Measurements from ENCODE around the gene ZFP36L1. TPM values are rescaled to one million over a fixed set of nuclear protein-coding genes. Genes with fewer than 3 reads are reported as not detected.

ZFP36L1 gene
- total and polyA plus RNA-seq, 2 of the 13 experiments (the other 11 are each of a cell fraction or from before 2014, with no cell fraction given), result 7.4 to 10.2 TPM

DNA sequence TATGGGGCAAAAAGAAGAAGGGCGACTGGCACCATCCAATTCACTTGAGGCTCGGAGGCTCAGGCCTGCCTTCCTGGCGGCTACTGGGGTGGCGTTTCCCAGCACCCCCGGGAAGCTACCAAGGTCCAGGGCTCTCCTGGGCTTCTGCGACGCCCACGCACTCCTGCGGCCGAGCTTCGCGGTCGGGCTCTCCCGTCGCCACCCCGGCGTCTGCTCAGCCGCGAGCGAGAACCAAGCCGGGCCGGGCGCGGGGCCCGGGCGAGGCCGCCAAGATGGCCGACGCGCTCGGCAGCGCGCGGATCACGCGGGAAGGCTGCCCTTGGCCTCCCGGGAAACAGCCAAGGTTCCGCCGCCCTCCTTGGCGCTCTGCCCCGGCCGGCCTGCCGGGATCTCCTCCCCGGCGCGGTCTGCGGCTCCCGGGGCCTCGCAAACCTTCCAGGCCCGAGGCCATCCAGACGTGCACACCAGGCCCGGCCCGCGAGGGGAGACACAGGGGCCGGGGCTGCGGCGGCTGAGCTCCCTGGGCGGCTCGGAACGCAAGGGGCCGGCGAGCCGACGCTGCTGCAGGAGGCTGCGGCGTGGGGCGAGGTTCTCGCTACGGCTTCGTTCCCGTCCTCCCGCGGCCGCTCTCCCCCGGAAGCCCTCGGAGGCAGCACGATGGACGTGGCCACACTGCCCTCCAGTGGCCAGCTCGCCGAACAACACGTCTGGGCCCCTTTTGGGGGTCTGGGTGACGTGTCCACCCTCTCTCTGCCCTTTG, 23.5 kb upstream of the ZFP36L1 start (continued):
- TF ChIP-seq, protein P1, sequence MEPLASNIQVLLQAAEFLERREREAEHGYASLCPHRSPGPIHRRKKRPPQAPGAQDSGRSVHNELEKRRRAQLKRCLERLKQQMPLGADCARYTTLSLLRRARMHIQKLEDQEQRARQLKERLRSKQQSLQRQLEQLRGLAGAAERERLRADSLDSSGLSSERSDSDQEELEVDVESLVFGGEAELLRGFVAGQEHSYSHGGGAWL (CRISPR knock-in tag; IDR thresholded peaks at IDR 0.05), result peak; percentile 65; the same call in 1 of the 2 replicates
- TF ChIP-seq ZZZ3 (CRISPR knock-in tag; IDR thresholded peaks at IDR 0.05; ENCODE audit: borderline replicate concordance) (no peak), NFKB2 (CRISPR knock-in tag; IDR thresholded peaks at IDR 0.05; ENCODE audit: borderline replicate concordance) (peak; percentile 44; the same call in 1 of the 2 replicates), KLF9 (CRISPR knock-in tag; IDR thresholded peaks at IDR 0.05; ENCODE audit: low read depth) (no peak), KDM1A (CRISPR knock-in tag; IDR thresholded peaks at IDR 0.05) (no peak), PCBP2 (optimal IDR thresholded peaks at IDR 0.05; ENCODE audit: low read depth, low read length, poor library complexity, severe bottlenecking) (no peak), DNMT3B (CRISPR knock-in tag; conservative IDR thresholded peaks at IDR 0.05) (0 out of 2 replicates have a peak, but pooled peaks have one; percentile 36), TP53 (CRISPR knock-in tag; conservative IDR thresholded peaks at IDR 0.05) (no peak), HDAC1 (CRISPR knock-in tag; IDR thresholded peaks at IDR 0.05) (peak; percentile 74), ZNF552 (CRISPR knock-in tag; IDR thresholded peaks at IDR 0.05; ENCODE audit: borderline replicate concordance) (no peak), ISX (CRISPR knock-in tag; conservative IDR thresholded peaks at IDR 0.05) (no peak), PHF5A (CRISPR knock-in tag; IDR thresholded peaks at IDR 0.05; ENCODE audit: low read depth, unreplicated experiment) (no peak), ZBTB3 (CRISPR knock-in tag; IDR thresholded peaks at IDR 0.05; ENCODE audit: borderline replicate concordance, low read depth) (no peak), IKZF1 (IDR thresholded peaks at IDR 0.05) (no peak), SYNCRIP (IDR thresholded peaks at IDR 0.05; ENCODE audit: insufficient read depth, low read depth, low read length) (no peak), KLF11 (CRISPR knock-in tag; IDR thresholded peaks at IDR 0.05) (no peak), ZNF234 (CRISPR knock-in tag; conservative IDR thresholded peaks at IDR 0.05) (no peak), FOXK1 (CRISPR knock-in tag; IDR thresholded peaks at IDR 0.05; ENCODE audit: borderline replicate concordance, low read depth) (no peak), TAF1 (CRISPR knock-in tag; IDR thresholded peaks at IDR 0.05) (peak; percentile 29; the same call in 1 of the 2 replicates), CBX1 (IDR thresholded peaks at IDR 0.05; ENCODE audit: low read depth) (peak; percentile 66), DMAP1 (CRISPR knock-in tag; IDR thresholded peaks at IDR 0.05) (no peak), BCL6 (CRISPR knock-in tag; IDR thresholded peaks at IDR 0.05) (peak; percentile 44), MAFF (IDR thresholded peaks at IDR 0.05; ENCODE audit: low read depth, low read length) (no peak), HNRNPK (IDR thresholded peaks at IDR 0.05; ENCODE audit: low read depth, low read length, poor library complexity, severe bottlenecking) (no peak), ZNF619 (CRISPR knock-in tag; IDR thresholded peaks at IDR 0.05) (peak; percentile 84)
- TF ChIP-seq, protein P2, sequence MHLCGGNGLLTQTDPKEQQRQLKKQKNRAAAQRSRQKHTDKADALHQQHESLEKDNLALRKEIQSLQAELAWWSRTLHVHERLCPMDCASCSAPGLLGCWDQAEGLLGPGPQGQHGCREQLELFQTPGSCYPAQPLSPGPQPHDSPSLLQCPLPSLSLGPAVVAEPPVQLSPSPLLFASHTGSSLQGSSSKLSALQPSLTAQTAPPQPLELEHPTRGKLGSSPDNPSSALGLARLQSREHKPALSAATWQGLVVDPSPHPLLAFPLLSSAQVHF (CRISPR knock-in tag; IDR thresholded peaks at IDR 0.05), result no peak
- TF ChIP-seq, protein P3, sequence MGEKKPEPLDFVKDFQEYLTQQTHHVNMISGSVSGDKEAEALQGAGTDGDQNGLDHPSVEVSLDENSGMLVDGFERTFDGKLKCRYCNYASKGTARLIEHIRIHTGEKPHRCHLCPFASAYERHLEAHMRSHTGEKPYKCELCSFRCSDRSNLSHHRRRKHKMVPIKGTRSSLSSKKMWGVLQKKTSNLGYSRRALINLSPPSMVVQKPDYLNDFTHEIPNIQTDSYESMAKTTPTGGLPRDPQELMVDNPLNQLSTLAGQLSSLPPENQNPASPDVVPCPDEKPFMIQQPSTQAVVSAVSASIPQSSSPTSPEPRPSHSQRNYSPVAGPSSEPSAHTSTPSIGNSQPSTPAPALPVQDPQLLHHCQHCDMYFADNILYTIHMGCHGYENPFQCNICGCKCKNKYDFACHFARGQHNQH (CRISPR knock-in tag; IDR thresholded peaks at IDR 0.05), result 0 out of 2 replicates have a peak, but pooled peaks have one; percentile 25
- TF ChIP-seq, protein P4, sequence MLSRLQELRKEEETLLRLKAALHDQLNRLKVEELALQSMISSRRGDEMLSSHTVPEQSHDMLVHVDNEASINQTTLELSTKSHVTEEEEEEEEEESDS (CRISPR knock-in tag; IDR thresholded peaks at IDR 0.05; ENCODE audit: borderline replicate concordance), result no peak
- TF ChIP-seq, protein P5, sequence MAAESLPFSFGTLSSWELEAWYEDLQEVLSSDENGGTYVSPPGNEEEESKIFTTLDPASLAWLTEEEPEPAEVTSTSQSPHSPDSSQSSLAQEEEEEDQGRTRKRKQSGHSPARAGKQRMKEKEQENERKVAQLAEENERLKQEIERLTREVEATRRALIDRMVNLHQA (CRISPR knock-in tag; IDR thresholded peaks at IDR 0.05), result no peak

Data from HepG2 (cell line).